ENCODE data around the gene EEF1AKMT4.

DNA sequence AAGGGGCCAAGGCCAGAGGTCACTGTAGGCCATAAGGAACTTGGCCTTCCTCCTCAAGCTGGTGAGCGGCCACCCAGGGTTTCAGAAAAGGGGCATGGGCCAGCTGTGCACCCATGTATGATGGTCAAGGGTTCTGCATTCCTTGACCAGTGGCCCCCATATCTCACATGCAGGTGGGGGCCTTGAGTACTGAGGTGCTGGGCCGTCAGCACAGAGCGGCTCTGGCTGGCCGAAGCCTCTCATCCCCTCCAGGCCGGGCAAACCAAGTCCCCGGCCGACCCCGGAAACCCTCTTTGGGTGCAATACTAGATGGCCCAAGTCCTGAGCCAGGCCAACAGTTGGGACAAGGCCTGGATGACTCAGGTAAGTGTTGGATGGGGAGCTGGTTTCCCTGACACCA lies 10.3 kb upstream of the EEF1AKMT4 start:
- TF ChIP-seq, protein P1, sequence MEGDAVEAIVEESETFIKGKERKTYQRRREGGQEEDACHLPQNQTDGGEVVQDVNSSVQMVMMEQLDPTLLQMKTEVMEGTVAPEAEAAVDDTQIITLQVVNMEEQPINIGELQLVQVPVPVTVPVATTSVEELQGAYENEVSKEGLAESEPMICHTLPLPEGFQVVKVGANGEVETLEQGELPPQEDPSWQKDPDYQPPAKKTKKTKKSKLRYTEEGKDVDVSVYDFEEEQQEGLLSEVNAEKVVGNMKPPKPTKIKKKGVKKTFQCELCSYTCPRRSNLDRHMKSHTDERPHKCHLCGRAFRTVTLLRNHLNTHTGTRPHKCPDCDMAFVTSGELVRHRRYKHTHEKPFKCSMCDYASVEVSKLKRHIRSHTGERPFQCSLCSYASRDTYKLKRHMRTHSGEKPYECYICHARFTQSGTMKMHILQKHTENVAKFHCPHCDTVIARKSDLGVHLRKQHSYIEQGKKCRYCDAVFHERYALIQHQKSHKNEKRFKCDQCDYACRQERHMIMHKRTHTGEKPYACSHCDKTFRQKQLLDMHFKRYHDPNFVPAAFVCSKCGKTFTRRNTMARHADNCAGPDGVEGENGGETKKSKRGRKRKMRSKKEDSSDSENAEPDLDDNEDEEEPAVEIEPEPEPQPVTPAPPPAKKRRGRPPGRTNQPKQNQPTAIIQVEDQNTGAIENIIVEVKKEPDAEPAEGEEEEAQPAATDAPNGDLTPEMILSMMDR (conservative IDR thresholded peaks at IDR 0.05): no peak
- no peak for TF ChIP-seq ZFX (IDR thresholded peaks at IDR 0.05)
